IPS-15b (cell line): ENCODE data around the gene DDX56.

Experiments used
- H3K27me3 ChIP-seq: one replicate; pipeline ENCODE4 v1.6.1; 2013; ENCODE audit warnings: low read length; ENCODE audit not compliant: control insufficient read depth, insufficient read depth
- H3K36me3 ChIP-seq: one replicate; pipeline ENCODE4 v1.6.1; 2013; ENCODE audit warnings: low read length; ENCODE audit not compliant: control insufficient read depth, insufficient read depth
- H3K4me1 ChIP-seq: one replicate; pipeline ENCODE4 v1.6.1; 2013; ENCODE audit warnings: mild to moderate bottlenecking, low read length; ENCODE audit not compliant: control insufficient read depth, insufficient read depth
- H3K4me3 ChIP-seq: one replicate; pipeline ENCODE4 v1.5.1; 2013; ENCODE audit warnings: low read depth, low read length
- H3K9ac ChIP-seq: one replicate; pipeline ENCODE4 v1.6.1; 2013; ENCODE audit warnings: low read depth, mild to moderate bottlenecking, low read length
- H3K9me3 ChIP-seq: one replicate; pipeline ENCODE4 v1.6.1; 2013; ENCODE audit warnings: mild to moderate bottlenecking, low read length; ENCODE audit not compliant: control insufficient read depth, insufficient read depth

Gene DDX56

GRCh38 chr7:44573464-44574286 lies at the start of gene DDX56:
TSS of gene DDX56 (minus strand) at chr7:44573908. CDS start at chr7:44573895, 13 bp downstream.
- Histone ChIP-seq H3K9me3 (no peaks in the 10 kb centered on the region), H3K4me1 (peaks cover 2% of the 10 kb centered on the region), H3K36me3 (peaks cover 36% of the 10 kb centered on the region), H3K27me3 (no peaks in the 10 kb centered on the region), H3K4me3 (peak within 1 kb of the TSS; percentile 94), H3K9ac (peak within 1 kb of the TSS; percentile 95)

- peaks cover 4% of the 10 kb centered on the region for H3K36me3 ChIP-seq
- no peak overlapping the region for H3K9ac ChIP-seq
- H3K4me3 ChIP-seq, result no peak overlapping the region
- H3K9me3 ChIP-seq, result no peaks in the 10 kb centered on the region
- H3K4me1 ChIP-seq, result peaks cover 2% of the 10 kb centered on the region
- no peaks in the 10 kb centered on the region for H3K27me3 ChIP-seq
Observed at GRCh38 chr7:44622342-44623151, 48.8 kb upstream of the DDX56 start.

GRCh38 chr7:44621750-44622103 lies 48.0 kb upstream of the DDX56 start:
- Histone ChIP-seq H3K27me3 (no peaks in the 10 kb centered on the region), H3K4me3 (no peak overlapping the region), H3K9ac (no peak overlapping the region), H3K4me1 (peaks cover 2% of the 10 kb centered on the region), H3K36me3 (peaks cover 4% of the 10 kb centered on the region), H3K9me3 (no peaks in the 10 kb centered on the region)

- Histone ChIP-seq H3K9me3 (no peaks in the 10 kb centered on the region), H3K4me3 (no peak overlapping the region), H3K36me3 (peaks cover 4% of the 10 kb centered on the region), H3K9ac (no peak overlapping the region), H3K4me1 (peaks cover 2% of the 10 kb centered on the region), H3K27me3 (no peaks in the 10 kb centered on the region)
Observed at GRCh38 chr7:44621034-44621749, 47.5 kb upstream of the DDX56 start.

GRCh38 chr7:44618753-44619152 lies 45.0 kb upstream of the DDX56 start:
- H3K4me1 ChIP-seq, result peaks cover 4% of the 10 kb centered on the region

GRCh38 chr7:44618045-44618444 lies 44.3 kb upstream of the DDX56 start:
- Histone ChIP-seq H3K4me1 (peaks cover 4% of the 10 kb centered on the region), H3K9ac (no peak overlapping the region), H3K4me3 (no peak overlapping the region), H3K36me3 (no peaks in the 10 kb centered on the region), H3K27me3 (no peaks in the 10 kb centered on the region), H3K9me3 (no peaks in the 10 kb centered on the region)

More at GRCh38 chr7:44618753-44619152, 45.0 kb upstream of the DDX56 start:
- Histone ChIP-seq H3K4me3 (no peak overlapping the region), H3K9ac (no peak overlapping the region), H3K9me3 (no peaks in the 10 kb centered on the region), H3K27me3 (no peaks in the 10 kb centered on the region), H3K36me3 (no peaks in the 10 kb centered on the region)

GRCh38 chr7:44617225-44617890 lies 43.6 kb upstream of the DDX56 start:
- Histone ChIP-seq H3K27me3 (no peaks in the 10 kb centered on the region), H3K4me3 (no peak overlapping the region), H3K9me3 (no peaks in the 10 kb centered on the region), H3K9ac (no peak overlapping the region), H3K4me1 (peaks cover 2% of the 10 kb centered on the region), H3K36me3 (no peaks in the 10 kb centered on the region)

GRCh38 chr7:44616545-44616944 lies 42.8 kb upstream of the DDX56 start:
- peaks cover 2% of the 10 kb centered on the region for H3K4me1 ChIP-seq

GRCh38 chr7:44615793-44616192 lies 42.1 kb upstream of the DDX56 start:
- Histone ChIP-seq H3K36me3 (no peaks in the 10 kb centered on the region), H3K9me3 (no peaks in the 10 kb centered on the region), H3K9ac (no peak overlapping the region), H3K4me3 (no peak overlapping the region), H3K4me1 (peaks cover 2% of the 10 kb centered on the region), H3K27me3 (no peaks in the 10 kb centered on the region)

More at GRCh38 chr7:44616545-44616944, 42.8 kb upstream of the DDX56 start:
- Histone ChIP-seq H3K9ac (no peak overlapping the region), H3K9me3 (no peaks in the 10 kb centered on the region), H3K4me3 (no peak overlapping the region), H3K36me3 (no peaks in the 10 kb centered on the region), H3K27me3 (no peaks in the 10 kb centered on the region)

- Histone ChIP-seq H3K9ac (no peak overlapping the region), H3K4me1 (peaks cover 2% of the 10 kb centered on the region), H3K9me3 (no peaks in the 10 kb centered on the region), H3K4me3 (no peak overlapping the region), H3K27me3 (no peaks in the 10 kb centered on the region), H3K36me3 (no peaks in the 10 kb centered on the region)
Observed at GRCh38 chr7:44615149-44615611, 41.5 kb upstream of the DDX56 start.

GRCh38 chr7:44609829-44610228 lies 36.1 kb upstream of the DDX56 start:
- Histone ChIP-seq H3K36me3 (no peaks in the 10 kb centered on the region), H3K4me1 (peaks cover 5% of the 10 kb centered on the region), H3K9ac (no peak overlapping the region), H3K4me3 (no peak overlapping the region), H3K9me3 (no peaks in the 10 kb centered on the region), H3K27me3 (no peaks in the 10 kb centered on the region)
